Esophagus muscularis mucosa (tissue), 4 donors: ENCODE data around the gene PPT1.

Experiments
- EP300 ChIP-seq: sonication (generic); formaldehyde crosslinking; IDR thresholded peaks from one replicate; pipeline ENCODE4 v1.6.1; 2017; ENCODE audit warnings: antibody characterized with exemption
- POLR2A ChIP-seq: fragments of 450-650 bp; IDR thresholded peaks from one replicate; pipeline ENCODE4 v1.6.1; 2017; ENCODE audit warnings: antibody characterized with exemption, moderate library complexity, mild to moderate bottlenecking, low read depth
- POLR2AphosphoS5 ChIP-seq, 2 donors: sonication (generic); formaldehyde crosslinking; IDR thresholded peaks; one replicate each; pipeline ENCODE4 v1.6.1; 2017; ENCODE audit warnings: antibody characterized with exemption in 2 of 2
- TF ChIP-seq, protein P1 (sequence below), 3 experiments: fragments of 200-600 bp in 2 of 3; fragments of 450-650 bp in 1 of 3; sonication (generic) in 2 of 3; IDR thresholded peaks; one replicate each; pipeline ENCODE4 v1.5.1; 2017 to 2019; ENCODE audit warnings: antibody characterized with exemption in 3 of 3, mild to moderate bottlenecking in 2 of 3, moderate library complexity in 1 of 3

- TF ChIP-seq, protein P1, sequence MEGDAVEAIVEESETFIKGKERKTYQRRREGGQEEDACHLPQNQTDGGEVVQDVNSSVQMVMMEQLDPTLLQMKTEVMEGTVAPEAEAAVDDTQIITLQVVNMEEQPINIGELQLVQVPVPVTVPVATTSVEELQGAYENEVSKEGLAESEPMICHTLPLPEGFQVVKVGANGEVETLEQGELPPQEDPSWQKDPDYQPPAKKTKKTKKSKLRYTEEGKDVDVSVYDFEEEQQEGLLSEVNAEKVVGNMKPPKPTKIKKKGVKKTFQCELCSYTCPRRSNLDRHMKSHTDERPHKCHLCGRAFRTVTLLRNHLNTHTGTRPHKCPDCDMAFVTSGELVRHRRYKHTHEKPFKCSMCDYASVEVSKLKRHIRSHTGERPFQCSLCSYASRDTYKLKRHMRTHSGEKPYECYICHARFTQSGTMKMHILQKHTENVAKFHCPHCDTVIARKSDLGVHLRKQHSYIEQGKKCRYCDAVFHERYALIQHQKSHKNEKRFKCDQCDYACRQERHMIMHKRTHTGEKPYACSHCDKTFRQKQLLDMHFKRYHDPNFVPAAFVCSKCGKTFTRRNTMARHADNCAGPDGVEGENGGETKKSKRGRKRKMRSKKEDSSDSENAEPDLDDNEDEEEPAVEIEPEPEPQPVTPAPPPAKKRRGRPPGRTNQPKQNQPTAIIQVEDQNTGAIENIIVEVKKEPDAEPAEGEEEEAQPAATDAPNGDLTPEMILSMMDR (IDR thresholded peaks at IDR 0.05): no peak
- TF ChIP-seq POLR2AphosphoS5 (IDR thresholded peaks at IDR 0.05) (no peak), POLR2A (no peak), EP300 (no peak)
These were observed 66.4 kb downstream of the PPT1 start for GRCh38 chr1:40030528-40031135.
